Lower leg skin (tissue), 3 donors: ENCODE results near the gene TFRC.

ENCODE experiments used
- CTCF ChIP-seq, 3 donors: fragments of 450-650 bp; IDR thresholded peaks; one replicate each; pipeline ENCODE4 v1.5.1; 2016; ENCODE audit warnings: antibody characterized with exemption in 3 of 3, mild to moderate bottlenecking in 3 of 3, moderate library complexity in 2 of 3
- POLR2A ChIP-seq, 2 donors: fragments of 450-650 bp; IDR thresholded peaks; one replicate each; pipeline ENCODE4 v1.6.1; 2016 to 2017; ENCODE audit warnings: antibody characterized with exemption in 2 of 2, mild to moderate bottlenecking in 1 of 2, moderate library complexity in 1 of 2

- TF ChIP-seq CTCF (IDR thresholded peaks at IDR 0.05): no peak
- no peak for TF ChIP-seq POLR2A (IDR thresholded peaks at IDR 0.05)
Measured at GRCh38 chr3:196115678-196116083, 33.8 kb upstream of the TFRC start.
